22Rv1 (cell line): Measurements from ENCODE around the gene METAP1D.

ENCODE experiments used
- ZFX ChIP-seq: fragments of 450-650 bp; IDR thresholded peaks from 2 replicates; pipeline ENCODE4 v1.6.1; 2017; ENCODE audit warnings: antibody characterized with exemption, borderline replicate concordance
- TF ChIP-seq, protein P1 (sequence below): fragments of 450-650 bp; IDR thresholded peaks from 2 replicates; pipeline ENCODE4 v1.5.1; 2017; ENCODE audit warnings: mild to moderate bottlenecking

DNA sequence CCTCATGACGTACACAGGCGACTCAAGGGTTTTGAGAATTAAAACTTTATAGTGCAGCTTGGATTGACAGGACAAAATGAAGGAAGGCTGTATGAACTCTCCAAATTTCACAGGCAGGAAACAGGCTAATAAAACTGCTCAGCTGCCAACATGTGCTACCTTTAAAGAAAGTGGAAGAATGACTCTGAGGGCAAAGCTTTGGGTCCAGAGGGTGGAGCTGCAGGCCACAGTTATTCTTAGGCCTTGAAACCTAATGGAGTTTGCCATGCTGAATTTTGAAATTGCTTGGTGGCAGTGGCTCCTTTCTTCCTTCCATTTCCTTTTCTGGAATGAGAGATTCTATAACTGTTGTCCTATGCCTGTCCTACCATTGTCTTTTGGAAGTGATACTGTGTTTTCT, 42.7 kb upstream of the METAP1D start:
- TF ChIP-seq, protein P1, sequence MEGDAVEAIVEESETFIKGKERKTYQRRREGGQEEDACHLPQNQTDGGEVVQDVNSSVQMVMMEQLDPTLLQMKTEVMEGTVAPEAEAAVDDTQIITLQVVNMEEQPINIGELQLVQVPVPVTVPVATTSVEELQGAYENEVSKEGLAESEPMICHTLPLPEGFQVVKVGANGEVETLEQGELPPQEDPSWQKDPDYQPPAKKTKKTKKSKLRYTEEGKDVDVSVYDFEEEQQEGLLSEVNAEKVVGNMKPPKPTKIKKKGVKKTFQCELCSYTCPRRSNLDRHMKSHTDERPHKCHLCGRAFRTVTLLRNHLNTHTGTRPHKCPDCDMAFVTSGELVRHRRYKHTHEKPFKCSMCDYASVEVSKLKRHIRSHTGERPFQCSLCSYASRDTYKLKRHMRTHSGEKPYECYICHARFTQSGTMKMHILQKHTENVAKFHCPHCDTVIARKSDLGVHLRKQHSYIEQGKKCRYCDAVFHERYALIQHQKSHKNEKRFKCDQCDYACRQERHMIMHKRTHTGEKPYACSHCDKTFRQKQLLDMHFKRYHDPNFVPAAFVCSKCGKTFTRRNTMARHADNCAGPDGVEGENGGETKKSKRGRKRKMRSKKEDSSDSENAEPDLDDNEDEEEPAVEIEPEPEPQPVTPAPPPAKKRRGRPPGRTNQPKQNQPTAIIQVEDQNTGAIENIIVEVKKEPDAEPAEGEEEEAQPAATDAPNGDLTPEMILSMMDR, result no peak
- TF ChIP-seq ZFX, result no peak
